Effector memory CD8-positive, alpha-beta T cell (primary cell): ENCODE measurements around the gene MC1R.

ENCODE experiments used
- ATAC-seq: fragments of 150-1000 bp; cut with Tn5 transposase; replicated peaks from 2 replicates; pipeline ENCODE4 v1.10.0; 2021; ENCODE audit warnings: mild to moderate bottlenecking, moderate library complexity
- DNase-seq, 3 experiments: peaks; one replicate each; pipeline ENCODE4 v3.0.0; 2021
- H3K27ac Mint-ChIP-seq, 2 donors: one replicate each; pipeline ENCODE4 v1.8.0; 2022; ENCODE audit warnings: mild to moderate bottlenecking in 2 of 2, mixed read lengths in 2 of 2, moderate library complexity in 2 of 2
- H3K27me3 Mint-ChIP-seq, 2 donors: one replicate each; pipeline ENCODE4 v1.8.0; 2022; ENCODE audit warnings: mixed read lengths in 2 of 2
- H3K36me3 Mint-ChIP-seq: one replicate; pipeline ENCODE4 v1.8.0; 2022; ENCODE audit warnings: mild to moderate bottlenecking, moderate library complexity, mixed read lengths; ENCODE audit not compliant: insufficient read depth
- H3K4me1 Mint-ChIP-seq, 2 donors: one replicate each; pipeline ENCODE4 v1.8.0; 2022; ENCODE audit warnings: low read depth in 2 of 2, mixed read lengths in 2 of 2
- H3K4me3 Mint-ChIP-seq, 2 donors: one replicate each; pipeline ENCODE4 v1.8.0; 2022; ENCODE audit warnings: mild to moderate bottlenecking in 2 of 2, mixed read lengths in 2 of 2, moderate library complexity in 2 of 2
- H3K9me3 Mint-ChIP-seq, 2 donors: one replicate each; pipeline ENCODE4 v1.8.0; 2022; ENCODE audit warnings: mixed read lengths in 2 of 2

MC1R gene

GRCh38 chr16:89890200-89890599 lies 28.5 kb upstream of the MC1R start:
- H3K9me3 Mint-ChIP-seq, result no peaks in the 10 kb centered on the region
- peaks cover 5 to 16% of the 10 kb centered on the region in 2 donors for H3K4me1 Mint-ChIP-seq
- no peaks in the 10 kb centered on the region for H3K27me3 Mint-ChIP-seq
- DNase-seq, result no peak
- peaks cover 90% of the 10 kb centered on the region for H3K36me3 Mint-ChIP-seq
- H3K27ac Mint-ChIP-seq, result no peak overlapping the region
- H3K4me3 Mint-ChIP-seq, result no peak overlapping the region
- ATAC-seq, result peak; percentile 65

- Mint-ChIP-seq H3K4me3 (no peak overlapping the region), H3K36me3 (peaks cover 88% of the 10 kb centered on the region), H3K27ac (peak overlapping the region; percentile 60 to 75), H3K27me3 (no peaks in the 10 kb centered on the region), H3K9me3 (no peaks in the 10 kb centered on the region), H3K4me1 (peaks cover 3 to 14% of the 10 kb centered on the region in 2 donors)
- ATAC-seq (no peak), DNase-seq (no peak)
Measured at GRCh38 chr16:89890886-89891657, 27.6 kb upstream of the MC1R start.

- no peak for DNase-seq
- no peak for ATAC-seq
- no peaks in the 10 kb centered on the region for H3K27me3 Mint-ChIP-seq
- no peak overlapping the region for H3K4me3 Mint-ChIP-seq
- peaks cover 3 to 14% of the 10 kb centered on the region in 2 donors for H3K4me1 Mint-ChIP-seq
- H3K9me3 Mint-ChIP-seq, result no peaks in the 10 kb centered on the region
- H3K27ac Mint-ChIP-seq, result peak overlapping the region; percentile 60 to 75
- peaks cover 88% of the 10 kb centered on the region for H3K36me3 Mint-ChIP-seq
Measured at GRCh38 chr16:89892055-89892630, 26.5 kb upstream of the MC1R start.

GRCh38 chr16:89892635-89893034 lies 26.0 kb upstream of the MC1R start:
- Mint-ChIP-seq H3K4me1 (peaks cover 3 to 14% of the 10 kb centered on the region in 2 donors), H3K9me3 (no peaks in the 10 kb centered on the region), H3K27me3 (no peaks in the 10 kb centered on the region), H3K36me3 (peaks cover 88% of the 10 kb centered on the region), H3K4me3 (no peak overlapping the region), H3K27ac (no peak overlapping the region)
- ATAC-seq (no peak), DNase-seq (no peak)

GRCh38 chr16:89893642-89894548 lies 24.8 kb upstream of the MC1R start:
- DNase-seq, result no peak
- ATAC-seq, result no peak
- no peak overlapping the region for H3K4me3 Mint-ChIP-seq
- H3K4me1 Mint-ChIP-seq, result peaks cover 5 to 14% of the 10 kb centered on the region in 2 donors
- no peak overlapping the region for H3K27ac Mint-ChIP-seq
- no peaks in the 10 kb centered on the region for H3K9me3 Mint-ChIP-seq
- H3K27me3 Mint-ChIP-seq, result no peaks in the 10 kb centered on the region
- H3K36me3 Mint-ChIP-seq, result peaks cover 88% of the 10 kb centered on the region

- Mint-ChIP-seq H3K4me1 (peaks cover 6 to 8% of the 10 kb centered on the region in 2 donors), H3K27ac (no peak overlapping the region)
Measured at GRCh38 chr16:89895482-89896250, 23.0 kb upstream of the MC1R start.

GRCh38 chr16:89897204-89897603 lies 21.5 kb upstream of the MC1R start:
- no peak overlapping the region for H3K4me3 Mint-ChIP-seq
- no peaks in the 10 kb centered on the region for H3K27me3 Mint-ChIP-seq

More at GRCh38 chr16:89895482-89896250, 23.0 kb upstream of the MC1R start:
- Mint-ChIP-seq H3K36me3 (peaks cover 90% of the 10 kb centered on the region), H3K27me3 (no peaks in the 10 kb centered on the region), H3K4me3 (no peak overlapping the region), H3K9me3 (no peaks in the 10 kb centered on the region)
- DNase-seq (no peak), ATAC-seq (no peak)

GRCh38 chr16:89898201-89898967 lies 20.3 kb upstream of the MC1R start:
- Mint-ChIP-seq H3K4me3 (no peak overlapping the region), H3K27ac (peak overlapping the region; percentile 6 to 16), H3K36me3 (peaks cover 79% of the 10 kb centered on the region), H3K9me3 (no peaks in the 10 kb centered on the region), H3K27me3 (no peaks in the 10 kb centered on the region), H3K4me1 (peaks cover 0 to 3% of the 10 kb centered on the region in 2 donors)
- no peak for ATAC-seq
- DNase-seq, result no peak

More at GRCh38 chr16:89897204-89897603, 21.5 kb upstream of the MC1R start:
- H3K9me3 Mint-ChIP-seq, result no peaks in the 10 kb centered on the region
- DNase-seq (no peak), ATAC-seq (no peak)
- peaks cover 0 to 3% of the 10 kb centered on the region in 2 donors for H3K4me1 Mint-ChIP-seq
- H3K27ac Mint-ChIP-seq, result no peak overlapping the region
- peaks cover 82% of the 10 kb centered on the region for H3K36me3 Mint-ChIP-seq

- ATAC-seq (no peak), DNase-seq (no peak)
- no peaks in the 10 kb centered on the region for H3K9me3 Mint-ChIP-seq
- no peak overlapping the region for H3K4me3 Mint-ChIP-seq
- peaks cover 81% of the 10 kb centered on the region for H3K36me3 Mint-ChIP-seq
- H3K27me3 Mint-ChIP-seq, result no peaks in the 10 kb centered on the region
- H3K4me1 Mint-ChIP-seq, result peaks cover 0 to 3% of the 10 kb centered on the region in 2 donors
- peak overlapping the region; percentile 25 to 49 for H3K27ac Mint-ChIP-seq
Measured at GRCh38 chr16:89899879-89900481, 18.7 kb upstream of the MC1R start.

- Mint-ChIP-seq H3K9me3 (no peaks in the 10 kb centered on the region), H3K36me3 (peaks cover 82% of the 10 kb centered on the region), H3K27me3 (no peaks in the 10 kb centered on the region), H3K4me1 (peaks cover 0 to 3% of the 10 kb centered on the region in 2 donors), H3K27ac (no peak overlapping the region), H3K4me3 (no peak overlapping the region)
- no peak for ATAC-seq
- DNase-seq, result no peak
Measured at GRCh38 chr16:89900885-89901284, 17.8 kb upstream of the MC1R start.

- Mint-ChIP-seq H3K36me3 (peaks cover 68% of the 10 kb centered on the region), H3K4me3 (no peak overlapping the region), H3K9me3 (no peaks in the 10 kb centered on the region), H3K27ac (no peak overlapping the region), H3K4me1 (peaks cover 0 to 3% of the 10 kb centered on the region in 2 donors), H3K27me3 (no peaks in the 10 kb centered on the region)
- no peak for ATAC-seq
- no peak for DNase-seq
Measured at GRCh38 chr16:89902980-89903379, 15.7 kb upstream of the MC1R start.

GRCh38 chr16:89903908-89904515 lies 14.7 kb upstream of the MC1R start:
- peak overlapping the region in 1 of 2 donors; percentile 12 for H3K27ac Mint-ChIP-seq
- ATAC-seq (peak; percentile 13), DNase-seq (no peak)
- H3K4me3 Mint-ChIP-seq, result no peak overlapping the region
- H3K27me3 Mint-ChIP-seq, result no peaks in the 10 kb centered on the region
- no peaks in the 10 kb centered on the region for H3K9me3 Mint-ChIP-seq
- H3K36me3 Mint-ChIP-seq, result peaks cover 62% of the 10 kb centered on the region
- H3K4me1 Mint-ChIP-seq, result peaks cover 0 to under 1% of the 10 kb centered on the region in 2 donors
